A549 (cell line): ENCODE measurements around the gene KDM5C. TPM values are rescaled to one million over a fixed set of nuclear protein-coding genes. Genes with fewer than 3 reads are reported as not detected.

ENCODE experiments used
- ATAC-seq, 2 experiments: fragments of 200-7000 bp in 1 of 2; fragments of >200 bp in 1 of 2; cut with Nextera tagmentation in 1 of 2; cut with Tn5 transposase in 1 of 2; 3 replicates each; pipeline versions ENCODE4 v1.8.0 to v1.9.1; 2018 to 2020; ENCODE audit warnings: mild to moderate bottlenecking in 1 of 2, moderate library complexity in 1 of 2
- CTCF ChIA-PET: fragments of 300-600 bp; sonication (Branson Sonifier 250); formaldehyde crosslinking; extraction: SDS; loops from one replicate; lab custom pipeline; 2021; ENCODE audit warnings: antibody characterized with exemption, inconsistent platforms; lab: Yijun Ruan, JAX
- POLR2A ChIA-PET: fragments of 350-600 bp; formaldehyde crosslinking; extraction: SDS; loops from one replicate; lab custom pipeline; 2021; ENCODE audit warnings: antibody characterized with exemption, inconsistent platforms; lab: Yijun Ruan, JAX
- DNase-seq, 2 experiments: peaks; one replicate each; pipeline versions ENCODE4 v3.0.0 to v3.0.0-alpha.2; 2011 to 2016; ENCODE audit warnings: low read depth in 1 of 2, low spot score in 1 of 2
- FAIRE-seq: peaks from 2 replicates; lab custom pipeline; 2011; peaks lifted over from hg19 to GRCh38; lab: Jason Lieb, UNC
- H3K27ac ChIP-seq, 2 experiments: fragments of >200 bp; sonication (Bioruptor Twin); formaldehyde crosslinking; 3 replicates each; pipeline ENCODE4 v1.5.1; 2016 to 2017
- H3K4me1 ChIP-seq: fragments of >200 bp; sonication (Bioruptor Twin); formaldehyde crosslinking; 3 replicates; pipeline ENCODE4 v1.6.1; 2016
- H3K4me2 ChIP-seq: fragments of >200 bp; sonication (Bioruptor Twin); formaldehyde crosslinking; 3 replicates; pipeline ENCODE4 v1.6.1; 2016
- H3K4me3 ChIP-seq: fragments of >200 bp; sonication (Bioruptor Twin); formaldehyde crosslinking; 3 replicates; pipeline ENCODE4 v1.5.1; 2016
- H3K9me3 ChIP-seq: fragments of >200 bp; sonication (Bioruptor Twin); formaldehyde crosslinking; 3 replicates; pipeline ENCODE4 v1.6.1; 2016
- CBX2 ChIP-seq: fragments of 200-600 bp; sonication (generic); IDR thresholded peaks from 2 replicates; pipeline ENCODE4 v1.6.1; 2016; ENCODE audit warnings: low read depth, mild to moderate bottlenecking, borderline replicate concordance
- CBX8 ChIP-seq: fragments of 200-600 bp; sonication (generic); IDR thresholded peaks from 2 replicates; pipeline ENCODE4 v1.6.1; 2016
- CEBPB ChIP-seq, 2 experiments: fragments of >200 bp in 1 of 2; sonication (Bioruptor Twin) in 1 of 2; formaldehyde crosslinking in 1 of 2; IDR thresholded peaks; 2 replicates each; pipeline ENCODE4 v1.6.1; 2012 to 2016
- EHF ChIP-seq: fragments of 250-450 bp; sonication (Bioruptor Pico); IDR thresholded peaks from 2 replicates; pipeline ENCODE4 v1.5.0; 2020; ENCODE audit warnings: mild to moderate bottlenecking
- FOSB ChIP-seq: fragments of 250-450 bp; sonication (Bioruptor Pico); IDR thresholded peaks from 2 replicates; pipeline ENCODE4 v1.5.0; 2020; ENCODE audit warnings: mild to moderate bottlenecking, moderate library complexity
- FOSL2 ChIP-seq, 2 experiments: fragments of 450-650 bp in 1 of 2; fragments of >200 bp in 1 of 2; sonication (Bioruptor Twin) in 1 of 2; formaldehyde crosslinking; IDR thresholded peaks; 2 replicates each; pipeline versions ENCODE4 v1.5.0 to v1.6.1; 2016 to 2020; ENCODE audit warnings: mild to moderate bottlenecking in 1 of 2, moderate library complexity in 1 of 2
- FOXS1 ChIP-seq: fragments of 250-450 bp; sonication (Bioruptor Pico); IDR thresholded peaks from 2 replicates; pipeline ENCODE4 v1.5.0; 2020; ENCODE audit warnings: mild to moderate bottlenecking, moderate library complexity
- HDAC2 ChIP-seq: fragments of 200-600 bp; sonication (generic); IDR thresholded peaks from 2 replicates; pipeline ENCODE4 v1.6.1; 2016
- HOXB13 ChIP-seq: fragments of 250-450 bp; sonication (Bioruptor Pico); IDR thresholded peaks from 2 replicates; pipeline ENCODE4 v1.5.0; 2020; ENCODE audit warnings: low read depth, mild to moderate bottlenecking, moderate library complexity
- KDM1A ChIP-seq: fragments of 200-600 bp; sonication (generic); IDR thresholded peaks from 2 replicates; pipeline ENCODE4 v1.6.1; 2016; ENCODE audit warnings: low read depth, mild to moderate bottlenecking
- KDM5A ChIP-seq: fragments of 200-600 bp; sonication (generic); IDR thresholded peaks from 2 replicates; pipeline ENCODE4 v1.6.1; 2016; ENCODE audit warnings: antibody characterized with exemption, mild to moderate bottlenecking
- MAFK ChIP-seq: fragments of 450-650 bp; IDR thresholded peaks from 2 replicates; pipeline ENCODE4 v1.6.1; 2014; ENCODE audit not compliant: partially characterized antibody
- NFE2L2 ChIP-seq: fragments of 150-350 bp; conservative IDR thresholded peaks from 2 replicates; pipeline ENCODE4 v1.6.1; 2014; ENCODE audit warnings: low read length
- PHF8 ChIP-seq: fragments of 200-600 bp; sonication (generic); IDR thresholded peaks from 2 replicates; pipeline ENCODE4 v1.6.1; 2016; ENCODE audit warnings: low read depth, mild to moderate bottlenecking, antibody characterized with exemption, moderate library complexity, borderline replicate concordance
- POLR2AphosphoS2 ChIP-seq: conservative IDR thresholded peaks from 2 replicates; pipeline ENCODE4 v1.6.1; 2012; ENCODE audit warnings: low read length, improper control_type of control experiment, inconsistent platforms
- RAD21 ChIP-seq, 2 experiments: fragments of >200 bp in 1 of 2; sonication (Bioruptor Twin) in 1 of 2; formaldehyde crosslinking in 1 of 2; IDR thresholded peaks in 1 of 2; conservative IDR thresholded peaks in 1 of 2; 2 replicates in 1 of 2; 3 replicates in 1 of 2; pipeline ENCODE4 v1.6.1; 2012 to 2018; ENCODE audit warnings: inconsistent platforms in 1 of 2
- RARB ChIP-seq: fragments of 250-450 bp; sonication (Bioruptor Pico); IDR thresholded peaks from 2 replicates; pipeline ENCODE4 v1.8.0; 2021; ENCODE audit warnings: mild to moderate bottlenecking, moderate library complexity
- RCOR1 ChIP-seq: fragments of 150-350 bp; IDR thresholded peaks from 2 replicates; pipeline ENCODE4 v1.6.1; 2014; ENCODE audit warnings: antibody characterized with exemption, low read length, low read depth
- RFX5 ChIP-seq: fragments of 450-650 bp; IDR thresholded peaks from 2 replicates; pipeline ENCODE4 v1.7.1; 2014; ENCODE audit warnings: antibody characterized with exemption, mild to moderate bottlenecking, moderate library complexity
- SREBF2 ChIP-seq: fragments of 450-650 bp; IDR thresholded peaks from 2 replicates; pipeline ENCODE4 v1.6.1; 2014; ENCODE audit warnings: mild to moderate bottlenecking, moderate library complexity
- TP53 ChIP-seq: fragments of 250-450 bp; sonication (Bioruptor Pico); IDR thresholded peaks from 2 replicates; pipeline ENCODE4 v1.5.0; 2021; ENCODE audit warnings: mild to moderate bottlenecking, moderate library complexity
- ZC3H11A ChIP-seq: fragments of 450-650 bp; IDR thresholded peaks from 2 replicates; pipeline ENCODE4 v1.6.1; 2014; ENCODE audit warnings: antibody characterized with exemption, mild to moderate bottlenecking
- ZFP36 ChIP-seq: fragments of 450-650 bp; IDR thresholded peaks from 2 replicates; pipeline ENCODE4 v1.6.1; 2014; ENCODE audit warnings: borderline replicate concordance; ENCODE audit not compliant: partially characterized antibody
- ZSCAN20 ChIP-seq: fragments of 250-450 bp; sonication (Bioruptor Pico); IDR thresholded peaks from 2 replicates; pipeline ENCODE4 v1.8.0; 2022; ENCODE audit warnings: mild to moderate bottlenecking, moderate library complexity
- WGBS: methylation state at CpG from one replicate; pipeline ENCODE4 v1.1.6; 2017; ENCODE audit errors: missing lambda C conversion rate; 5-methylcytosine and 5-hydroxymethylcytosine counted together
- polyA plus RNA-seq, 4 experiments: library from polyadenylated mRNA; depleted of rRNA in 3 of 4; stranded (reverse); fragments of >200 nt; fragmentation: RNase III in 1 of 4; extraction: RNeasy Plus Mini Kit Qiagen cat#74134 plus additional on column Dnase treatment in 1 of 4; gene quantifications; 2 replicates in 3 of 4; 3 replicates in 1 of 4; pipeline ENCODE4 v1.2.3, GENCODE V29; 2011 to 2017
- TF ChIP-seq, protein P1 (sequence below): IDR thresholded peaks from 2 replicates; pipeline ENCODE4 v1.6.1; 2012; ENCODE audit warnings: low read depth, borderline replicate concordance
- TF ChIP-seq, protein P2 (sequence below): IDR thresholded peaks from 2 replicates; pipeline ENCODE4 v1.6.1; 2012
- TF ChIP-seq, protein P3 (sequence below): fragments of >200 bp; sonication (Bioruptor Twin); formaldehyde crosslinking; IDR thresholded peaks from 3 replicates; pipeline ENCODE4 v1.6.1; 2016

Gene KDM5C
- polyA plus RNA-seq, 2 of the 4 experiments (the other 2 are of a cell fraction), result 46.5 to 66.8 TPM

- WGBS, result 71% methylated on average over 7 of the region's 7 CpGs
- DNase-seq (no peak), FAIRE-seq (no peak), ATAC-seq (no peak)
- ChIA-PET CTCF (interaction anchor here (1.2 to 2.7 kb wide), 6 partner anchors 10 to 51 kb away, joined by 3 to 13 read pairs (median 4); no protein-coding TSS in a partner anchor), POLR2A (no interaction called here)
- Histone ChIP-seq H3K27ac (peak overlapping the region; percentile 92 to 99), H3K4me2 (no peak overlapping the region), H3K4me1 (peaks cover 56% of the 10 kb centered on the region), H3K9me3 (no peaks in the 10 kb centered on the region), H3K4me3 (no peak overlapping the region)
- TF ChIP-seq TP53 (CRISPR knock-in tag) (no peak), HDAC2 (no peak), HOXB13 (CRISPR knock-in tag) (no peak), RAD21 (conservative IDR thresholded peaks at IDR 0.05 in 1 of 2, IDR thresholded peaks at IDR 0.05 in 1 of 2) (no peak)
- TF ChIP-seq, protein P1, sequence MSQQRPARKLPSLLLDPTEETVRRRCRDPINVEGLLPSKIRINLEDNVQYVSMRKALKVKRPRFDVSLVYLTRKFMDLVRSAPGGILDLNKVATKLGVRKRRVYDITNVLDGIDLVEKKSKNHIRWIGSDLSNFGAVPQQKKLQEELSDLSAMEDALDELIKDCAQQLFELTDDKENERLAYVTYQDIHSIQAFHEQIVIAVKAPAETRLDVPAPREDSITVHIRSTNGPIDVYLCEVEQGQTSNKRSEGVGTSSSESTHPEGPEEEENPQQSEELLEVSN, result no peak
- TF ChIP-seq, protein P2, sequence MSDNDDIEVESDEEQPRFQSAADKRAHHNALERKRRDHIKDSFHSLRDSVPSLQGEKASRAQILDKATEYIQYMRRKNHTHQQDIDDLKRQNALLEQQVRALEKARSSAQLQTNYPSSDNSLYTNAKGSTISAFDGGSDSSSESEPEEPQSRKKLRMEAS, result no peak
These were observed 36.5 kb upstream of the KDM5C start for GRCh38 chrX:53261355-53261972.

- no peak overlapping the region for H3K4me2 ChIP-seq
- DNase-seq (no peak), ATAC-seq (no peak), FAIRE-seq (no peak)
- TF ChIP-seq, protein P2, result no peak
- no peak for TF ChIP-seq NFE2L2
- no peak for TF ChIP-seq KDM5A
- TF ChIP-seq RAD21 (conservative IDR thresholded peaks at IDR 0.05 in 1 of 2, IDR thresholded peaks at IDR 0.05 in 1 of 2), result no peak
- TF ChIP-seq CEBPB (IDR thresholded peaks at IDR 0.05), result no peak
- no peak for TF ChIP-seq ZSCAN20 (CRISPR knock-in tag)
- TF ChIP-seq ZC3H11A, result no peak
- no peak for TF ChIP-seq FOSL2 (IDR thresholded peaks at IDR 0.05)
- no peak for TF ChIP-seq FOSL2 (CRISPR knock-in tag; IDR thresholded peaks at IDR 0.05)
- TF ChIP-seq TP53 (CRISPR knock-in tag), result no peak
- no peak for TF ChIP-seq RARB (CRISPR knock-in tag)
- TF ChIP-seq ZFP36, result no peak
- TF ChIP-seq, protein P1, result no peak
- no peak for TF ChIP-seq RCOR1
- H3K4me3 ChIP-seq, result no peak overlapping the region
- H3K9me3 ChIP-seq, result no peaks in the 10 kb centered on the region
- H3K27ac ChIP-seq, result peak overlapping the region; percentile 92 to 99
- 73% methylated on average over 5 of the region's 7 CpGs for WGBS
- H3K4me1 ChIP-seq, result peaks cover 49% of the 10 kb centered on the region
- CTCF ChIA-PET, result interaction anchor here (1.2 kb wide), 2 partner anchors 13 kb away, joined by 3 read pairs; no protein-coding TSS in a partner anchor
- POLR2A ChIA-PET, result no interaction called here
These were observed 35.8 kb upstream of the KDM5C start for GRCh38 chrX:53260836-53261235.

GRCh38 chrX:53257670-53258423 is 32.8 kb upstream of the KDM5C start:
- ChIA-PET CTCF (interaction anchor here (0.5 to 1.6 kb wide), 5 partner anchors 14 to 365 kb away, joined by 3 read pairs; no protein-coding TSS in a partner anchor), POLR2A (no interaction called here)
- Histone ChIP-seq H3K9me3 (no peaks in the 10 kb centered on the region), H3K27ac (0 out of 6 replicates have a peak overlapping the region, but pooled peaks of 1 of the 2 experiments have one; percentile 31), H3K4me1 (peaks cover 25% of the 10 kb centered on the region), H3K4me2 (no peak overlapping the region), H3K4me3 (no peak overlapping the region)
- DNase-seq (no peak), FAIRE-seq (peak; percentile 88), ATAC-seq (no peak)
- TF ChIP-seq MAFK (no peak), HOXB13 (CRISPR knock-in tag) (no peak), SREBF2 (no peak), NFE2L2 (no peak), EHF (no peak), ZC3H11A (no peak), KDM1A (no peak), FOSB (no peak), PHF8 (no peak), POLR2AphosphoS2 (no peak), CBX8 (no peak), RFX5 (no peak), RAD21 (conservative IDR thresholded peaks at IDR 0.05 in 1 of 2, IDR thresholded peaks at IDR 0.05 in 1 of 2) (no peak), CEBPB (IDR thresholded peaks at IDR 0.05) (no peak), CBX2 (no peak), FOXS1 (CRISPR knock-in tag) (no peak)
- TF ChIP-seq, protein P1, result no peak
- TF ChIP-seq, protein P3, sequence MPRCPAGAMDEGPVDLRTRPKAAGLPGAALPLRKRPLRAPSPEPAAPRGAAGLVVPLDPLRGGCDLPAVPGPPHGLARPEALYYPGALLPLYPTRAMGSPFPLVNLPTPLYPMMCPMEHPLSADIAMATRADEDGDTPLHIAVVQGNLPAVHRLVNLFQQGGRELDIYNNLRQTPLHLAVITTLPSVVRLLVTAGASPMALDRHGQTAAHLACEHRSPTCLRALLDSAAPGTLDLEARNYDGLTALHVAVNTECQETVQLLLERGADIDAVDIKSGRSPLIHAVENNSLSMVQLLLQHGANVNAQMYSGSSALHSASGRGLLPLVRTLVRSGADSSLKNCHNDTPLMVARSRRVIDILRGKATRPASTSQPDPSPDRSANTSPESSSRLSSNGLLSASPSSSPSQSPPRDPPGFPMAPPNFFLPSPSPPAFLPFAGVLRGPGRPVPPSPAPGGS, result no peak
- WGBS, result 95% methylated on average over 6 of the region's 6 CpGs
